Activated naive CD4-positive, alpha-beta T cell treated with anti-CD3 and anti-CD28 coated beads, Interleukin-2, amount 50 U/mL, for 72 hours (primary cell): ENCODE measurements around the gene PRAME. TPM values are rescaled to one million over a fixed set of nuclear protein-coding genes. Genes with fewer than 3 reads are reported as not detected.
"Not testable (repeated sequence)": the region's sequence is repeated elsewhere in the genome, so short reads cannot be mapped to it uniquely, and the experiment has no call there.

ENCODE experiments used
- ATAC-seq, 2 donors: fragments of 150-1000 bp; cut with Tn5 transposase; 2 replicates each; pipeline ENCODE4 v1.10.0; 2021; ENCODE audit warnings: mild to moderate bottlenecking in 2 of 2, moderate library complexity in 2 of 2
- DNase-seq, 2 donors: peaks; one replicate each; pipeline ENCODE4 v3.0.0; 2021 to 2022; ENCODE audit warnings: low spot score in 2 of 2
- H3K27ac Mint-ChIP-seq, 2 donors: one replicate each; pipeline ENCODE4 v1.8.0; 2022; ENCODE audit warnings: mild to moderate bottlenecking in 2 of 2, mixed read lengths in 2 of 2
- H3K36me3 Mint-ChIP-seq, 2 donors: one replicate each; pipeline ENCODE4 v1.8.0; 2022; ENCODE audit warnings: mixed read lengths in 2 of 2
- H3K9me3 Mint-ChIP-seq, 2 donors: one replicate each; pipeline ENCODE4 v1.8.0; 2022; ENCODE audit warnings: mixed read lengths in 2 of 2
- total RNA-seq, 2 donors: library from RNA; stranded (reverse); gene quantifications; one replicate each; pipeline ENCODE4 v1.2.3, GENCODE V29; 2022

The PRAME gene
- total RNA-seq, 2 donors from 2014 or later, result 0.23 TPM; not detected in 1

- DNase-seq (no peak), ATAC-seq (no peak)
- H3K9me3 Mint-ChIP-seq, result no peaks in the 10 kb centered on the region
- H3K36me3 Mint-ChIP-seq, result no peaks in the 10 kb centered on the region
- no peak overlapping the region for H3K27ac Mint-ChIP-seq
These were observed 20.7 kb downstream of the PRAME start for GRCh38 chr22:22538226-22538989.

GRCh38 chr22:22536916-22537315 is 22.1 kb downstream of the PRAME start:
- Mint-ChIP-seq H3K36me3 (no peaks in the 10 kb centered on the region), H3K9me3 (no peaks in the 10 kb centered on the region), H3K27ac (no peak overlapping the region)
- DNase-seq, result no peak
- ATAC-seq, result no peak

GRCh38 chr22:22536515-22536914 is 22.6 kb downstream of the PRAME start:
- DNase-seq (no peak), ATAC-seq (no peak)
- Mint-ChIP-seq H3K9me3 (no peaks in the 10 kb centered on the region), H3K36me3 (no peaks in the 10 kb centered on the region), H3K27ac (no peak overlapping the region)

- no peak for ATAC-seq
- Mint-ChIP-seq H3K9me3 (no peaks in the 10 kb centered on the region), H3K27ac (no peak overlapping the region), H3K36me3 (no peaks in the 10 kb centered on the region)
- no peak for DNase-seq
These were observed 23.4 kb downstream of the PRAME start for GRCh38 chr22:22535662-22536061.

- Mint-ChIP-seq H3K27ac (no peak overlapping the region), H3K9me3 (no peaks in the 10 kb centered on the region), H3K36me3 (no peaks in the 10 kb centered on the region)
- no peak for DNase-seq
- ATAC-seq, result no peak
These were observed 24.3 kb downstream of the PRAME start for GRCh38 chr22:22534604-22535415.

- DNase-seq, result no peak
- no peaks in the 10 kb centered on the region for H3K36me3 Mint-ChIP-seq
- no peaks in the 10 kb centered on the region for H3K9me3 Mint-ChIP-seq
- no peak overlapping the region for H3K27ac Mint-ChIP-seq
- no peak for ATAC-seq
These were observed 25.2 kb downstream of the PRAME start for GRCh38 chr22:22533863-22534262.

GRCh38 chr22:22533417-22533816 is 25.6 kb downstream of the PRAME start:
- no peak overlapping the region for H3K27ac Mint-ChIP-seq
- H3K9me3 Mint-ChIP-seq, result no peaks in the 10 kb centered on the region
- no peaks in the 10 kb centered on the region for H3K36me3 Mint-ChIP-seq
- no peak for ATAC-seq
- DNase-seq, result no peak

- not testable (repeated sequence) for H3K27ac Mint-ChIP-seq, H3K36me3 Mint-ChIP-seq, H3K9me3 Mint-ChIP-seq, ATAC-seq, DNase-seq
These were observed 26.5 kb downstream of the PRAME start for GRCh38 chr22:22532547-22533071.

GRCh38 chr22:22531770-22532546 is 27.1 kb downstream of the PRAME start:
- DNase-seq (no peak), ATAC-seq (no peak)
- no peaks in the 10 kb centered on the region for H3K9me3 Mint-ChIP-seq
- H3K36me3 Mint-ChIP-seq, result no peaks in the 10 kb centered on the region
- no peak overlapping the region for H3K27ac Mint-ChIP-seq

GRCh38 chr22:22528780-22529179 is 30.3 kb downstream of the PRAME start:
- no peak for ATAC-seq
- H3K9me3 Mint-ChIP-seq, result no peaks in the 10 kb centered on the region

GRCh38 chr22:22527312-22527711 is 31.8 kb downstream of the PRAME start:
- Mint-ChIP-seq H3K27ac (no peak overlapping the region), H3K36me3 (no peaks in the 10 kb centered on the region), H3K9me3 (no peaks in the 10 kb centered on the region)
- ATAC-seq (peak in 1 of 2 donors; percentile 43), DNase-seq (no peak)

More at GRCh38 chr22:22528780-22529179, 30.3 kb downstream of the PRAME start:
- DNase-seq, result no peak
- Mint-ChIP-seq H3K27ac (no peak overlapping the region), H3K36me3 (no peaks in the 10 kb centered on the region)

GRCh38 chr22:22526125-22526912 is 32.7 kb downstream of the PRAME start:
- Mint-ChIP-seq H3K36me3 (no peaks in the 10 kb centered on the region), H3K27ac (no peak overlapping the region), H3K9me3 (no peaks in the 10 kb centered on the region)
- ATAC-seq, result no peak
- no peak for DNase-seq

GRCh38 chr22:22523494-22523893 is 35.6 kb downstream of the PRAME start:
- Mint-ChIP-seq H3K9me3 (no peaks in the 10 kb centered on the region), H3K27ac (no peak overlapping the region), H3K36me3 (no peaks in the 10 kb centered on the region)
- DNase-seq, result no peak
- no peak for ATAC-seq

GRCh38 chr22:22521631-22522030 is 37.4 kb downstream of the PRAME start:
- H3K9me3 Mint-ChIP-seq, result no peaks in the 10 kb centered on the region
- no peaks in the 10 kb centered on the region for H3K36me3 Mint-ChIP-seq
- DNase-seq (no peak), ATAC-seq (no peak)
- H3K27ac Mint-ChIP-seq, result no peak overlapping the region

GRCh38 chr22:22520667-22521602 is 38.1 kb downstream of the PRAME start:
- Mint-ChIP-seq H3K27ac (no peak overlapping the region), H3K9me3 (no peaks in the 10 kb centered on the region), H3K36me3 (no peaks in the 10 kb centered on the region)
- ATAC-seq (no peak), DNase-seq (no peak)
